Measurements from ENCODE around the gene ICA1. TPM values are rescaled to one million over a fixed set of nuclear protein-coding genes. Genes with fewer than 3 reads are reported as not detected.

Gene ICA1
- polyA plus RNA-seq, 2 of the 4 experiments (the other 2 are of a cell fraction): 0.66 to 2.0 TPM

- ATAC-seq (no peak), DNase-seq (ENCODE audit: low read depth in 1 of 2, low spot score in 1 of 2) (no peak), FAIRE-seq (no peak)
- H3K4me1 ChIP-seq: no peaks in the 10 kb centered on the region
- H3K4me2 ChIP-seq: no peak overlapping the region
- WGBS (ENCODE audit: missing lambda C conversion rate): 51% methylated on average over 4 of the region's 4 CpGs
- ChIA-PET CTCF (no interaction called here), POLR2A (no interaction called here)
- no peak overlapping the region for H3K27ac ChIP-seq
- no peak overlapping the region for H3K4me3 ChIP-seq
- TF ChIP-seq EHMT2 (IDR thresholded peaks at IDR 0.05; ENCODE audit: low read depth): no peak
- no peak for TF ChIP-seq FOSL2 (IDR thresholded peaks at IDR 0.05)
- no peak for TF ChIP-seq FOSL2 (CRISPR knock-in tag; IDR thresholded peaks at IDR 0.05)
- no peak for TF ChIP-seq E2F6 (IDR thresholded peaks at IDR 0.05; ENCODE audit: borderline replicate concordance, low read depth)
- no peak for TF ChIP-seq NPAS2 (CRISPR knock-in tag; IDR thresholded peaks at IDR 0.05; ENCODE audit: borderline replicate concordance)
- TF ChIP-seq ZNF302 (CRISPR knock-in tag; IDR thresholded peaks at IDR 0.05): no peak
- no peak for TF ChIP-seq MAFK (IDR thresholded peaks at IDR 0.05; ENCODE audit: partially characterized antibody)
- no peak for TF ChIP-seq ZFP36 (IDR thresholded peaks at IDR 0.05; ENCODE audit: borderline replicate concordance, partially characterized antibody)
- TF ChIP-seq JUN (IDR thresholded peaks at IDR 0.05): no peak
- TF ChIP-seq NFE2L2 (conservative IDR thresholded peaks at IDR 0.05; ENCODE audit: low read length): no peak
- TF ChIP-seq JUNB (IDR thresholded peaks at IDR 0.05): no peak
- TF ChIP-seq RCOR1 (IDR thresholded peaks at IDR 0.05; ENCODE audit: low read depth, low read length): no peak
- no peak for TF ChIP-seq HEYL (CRISPR knock-in tag; IDR thresholded peaks at IDR 0.05)
- no peak for TF ChIP-seq PBX3 (IDR thresholded peaks at IDR 0.05)
- TF ChIP-seq SMC3 (IDR thresholded peaks at IDR 0.05): no peak
- TF ChIP-seq GATA3 (IDR thresholded peaks at IDR 0.05; ENCODE audit: borderline replicate concordance): no peak
- TF ChIP-seq HOXA7 (CRISPR knock-in tag; IDR thresholded peaks at IDR 0.05): no peak
- no peak for TF ChIP-seq CBX8 (IDR thresholded peaks at IDR 0.05)
- no peak for TF ChIP-seq TFCP2L1 (CRISPR knock-in tag; IDR thresholded peaks at IDR 0.05)
- TF ChIP-seq KDM1A (IDR thresholded peaks at IDR 0.05; ENCODE audit: low read depth): no peak
- TF ChIP-seq RAD21 (conservative IDR thresholded peaks at IDR 0.05 in 1 of 2, IDR thresholded peaks at IDR 0.05 in 1 of 2): no peak
- H3K9me3 ChIP-seq: no peaks in the 10 kb centered on the region
Observed at GRCh38 chr7:8144856-8145255, 117.1 kb downstream of the ICA1 start.

- Histone ChIP-seq H3K4me2 (no peak overlapping the region), H3K4me3 (no peak overlapping the region), H3K4me1 (no peaks in the 10 kb centered on the region), H3K27ac (no peak overlapping the region), H3K9me3 (no peaks in the 10 kb centered on the region)
- WGBS (ENCODE audit: missing lambda C conversion rate): 63% methylated on average over 6 of the region's 6 CpGs
- ChIA-PET CTCF (no interaction called here), POLR2A (no interaction called here)
- FAIRE-seq (no peak), DNase-seq (ENCODE audit: low read depth in 1 of 2, low spot score in 1 of 2) (no peak), ATAC-seq (no peak)
- TF ChIP-seq SREBF2 (IDR thresholded peaks at IDR 0.05) (no peak), EHMT2 (IDR thresholded peaks at IDR 0.05; ENCODE audit: low read depth) (no peak), PBX3 (IDR thresholded peaks at IDR 0.05) (no peak), ZNF302 (CRISPR knock-in tag; IDR thresholded peaks at IDR 0.05) (no peak), MYC (IDR thresholded peaks at IDR 0.05; ENCODE audit: borderline replicate concordance, low read length) (no peak), ZSCAN20 (CRISPR knock-in tag; IDR thresholded peaks at IDR 0.05) (no peak), FOXS1 (CRISPR knock-in tag; IDR thresholded peaks at IDR 0.05) (no peak), NFE2L2 (conservative IDR thresholded peaks at IDR 0.05; ENCODE audit: low read length) (no peak), PHF8 (IDR thresholded peaks at IDR 0.05; ENCODE audit: borderline replicate concordance, low read depth) (no peak), JUNB (IDR thresholded peaks at IDR 0.05) (no peak), TFCP2L1 (CRISPR knock-in tag; IDR thresholded peaks at IDR 0.05) (no peak), RARB (CRISPR knock-in tag; IDR thresholded peaks at IDR 0.05) (no peak), KDM5A (IDR thresholded peaks at IDR 0.05) (no peak), POLR2A (IDR thresholded peaks at IDR 0.05; ENCODE audit: low read length) (no peak), ZC3H11A (IDR thresholded peaks at IDR 0.05) (no peak), E2F6 (IDR thresholded peaks at IDR 0.05; ENCODE audit: borderline replicate concordance, low read depth) (no peak), ATOH8 (CRISPR knock-in tag; IDR thresholded peaks at IDR 0.05; ENCODE audit: low read depth) (no peak), POLR2AphosphoS2 (conservative IDR thresholded peaks at IDR 0.05; ENCODE audit: low read length) (no peak), SMC3 (IDR thresholded peaks at IDR 0.05) (no peak), USF2 (IDR thresholded peaks at IDR 0.05) (no peak)
Observed at GRCh38 chr7:8143151-8143874, 118.7 kb downstream of the ICA1 start.
